GM21515 (cell line): ENCODE results near the gene APLP2.
A peak's percentile ranks its signal among the peaks of the same experiment; 100 is the strongest.

ENCODE experiments used
- ATAC-seq: cut with Tn5 transposase; IDR thresholded peaks from one replicate; pipeline ENCODE4 v1.9.1; 2021; ENCODE audit not compliant: unreplicated experiment

The APLP2 gene

GRCh38 chr11:130144861-130145281 is 75.2 kb downstream of the APLP2 start:
- ATAC-seq = no peak

GRCh38 chr11:130145311-130145812 is 75.7 kb downstream of the APLP2 start:
- ATAC-seq = no peak

GRCh38 chr11:130145975-130146776 is 76.5 kb downstream of the APLP2 start:
- ATAC-seq = no peak

GRCh38 chr11:130146796-130147195 is 77.1 kb downstream of the APLP2 start:
- no peak for ATAC-seq

GRCh38 chr11:130148796-130149326 is 79.2 kb downstream of the APLP2 start:
- no peak for ATAC-seq

GRCh38 chr11:130150790-130151189 is 81.1 kb downstream of the APLP2 start:
- peak; percentile 56 for ATAC-seq

GRCh38 chr11:130151196-130151595 is 81.5 kb downstream of the APLP2 start:
- ATAC-seq = peak; percentile 54

GRCh38 chr11:130156108-130157022 is 86.7 kb downstream of the APLP2 start:
- ATAC-seq = no peak

GRCh38 chr11:130157101-130157500 is 87.4 kb downstream of the APLP2 start:
- no peak for ATAC-seq

- no peak for ATAC-seq
Observed at GRCh38 chr11:130157840-130158239, 88.1 kb downstream of the APLP2 start.

GRCh38 chr11:130159139-130159538 is 89.4 kb downstream of the APLP2 start:
- ATAC-seq = no peak

GRCh38 chr11:130159657-130160497 is 90.2 kb downstream of the APLP2 start, which contains the start of gene ST14:
Gene ST14 (plus strand): TSS chr11:130159782. CDS start chr11:130159980, 198 bp downstream.
- ATAC-seq = no peak

GRCh38 chr11:130160498-130161155 is 90.9 kb downstream of the APLP2 start:
- ATAC-seq = no peak

- no peak for ATAC-seq
Observed at GRCh38 chr11:130161441-130162145, 91.9 kb downstream of the APLP2 start.

- no peak for ATAC-seq
Observed at GRCh38 chr11:130162733-130163132, 93.0 kb downstream of the APLP2 start.

GRCh38 chr11:130163346-130164220 is 93.9 kb downstream of the APLP2 start:
- ATAC-seq = no peak

- no peak for ATAC-seq
Observed at GRCh38 chr11:130164221-130164570, 94.5 kb downstream of the APLP2 start.
